ENCODE measurements around the gene NPM1. TPM values are rescaled to one million over a fixed set of nuclear protein-coding genes. Genes with fewer than 3 reads are reported as not detected.
"Not testable (repeated sequence)": the region's sequence is repeated elsewhere in the genome, so short reads cannot be mapped to it uniquely, and the experiment has no call there.

NPM1 gene, protein sequence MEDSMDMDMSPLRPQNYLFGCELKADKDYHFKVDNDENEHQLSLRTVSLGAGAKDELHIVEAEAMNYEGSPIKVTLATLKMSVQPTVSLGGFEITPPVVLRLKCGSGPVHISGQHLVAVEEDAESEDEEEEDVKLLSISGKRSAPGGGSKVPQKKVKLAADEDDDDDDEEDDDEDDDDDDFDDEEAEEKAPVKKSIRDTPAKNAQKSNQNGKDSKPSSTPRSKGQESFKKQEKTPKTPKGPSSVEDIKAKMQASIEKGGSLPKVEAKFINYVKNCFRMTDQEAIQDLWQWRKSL
- 1,478 and 1,511 TPM in 2 replicates for total RNA-seq

DNA sequence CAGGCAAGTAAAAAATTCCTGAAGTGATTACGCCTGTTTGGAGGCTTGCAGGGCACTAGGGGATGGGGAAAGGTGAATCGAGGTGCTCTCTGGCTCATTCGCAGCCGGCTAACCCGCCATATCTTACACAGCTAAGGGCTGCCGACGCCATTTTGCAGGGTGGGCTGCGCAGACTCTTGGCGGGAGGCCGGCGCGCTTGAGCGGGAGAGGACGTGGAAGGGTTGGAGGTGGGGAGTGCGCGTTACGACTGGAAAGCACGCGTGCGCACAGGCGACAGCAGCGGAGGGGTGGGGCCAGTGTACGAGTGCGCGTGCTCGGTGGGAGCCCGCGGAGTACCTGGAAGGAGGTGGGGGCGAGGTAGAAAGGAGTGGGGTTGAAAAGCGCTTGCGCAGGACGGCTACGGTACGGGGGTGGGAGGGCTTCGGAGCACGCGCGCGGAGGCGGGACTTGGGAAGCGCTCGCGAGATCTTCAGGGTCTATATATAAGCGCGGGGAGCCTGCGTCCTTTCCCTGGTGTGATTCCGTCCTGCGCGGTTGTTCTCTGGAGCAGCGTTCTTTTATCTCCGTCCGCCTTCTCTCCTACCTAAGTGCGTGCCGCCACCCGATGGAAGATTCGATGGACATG is at the start of gene NPM1:
NPM1 (plus strand) TSS at position 505 of the 625 bp plus-strand sequence; CDS start at position 605, 100 bp downstream.
- intact Hi-C loops (cut with micrococcal nuclease) = loop anchor here (1.0 to 10.0 kb wide), 9 partner anchors 619 to 1940 kb away; partner anchors contain the start of genes BNIP1, CREBRF, DUSP1 and FBXW11

DNA sequence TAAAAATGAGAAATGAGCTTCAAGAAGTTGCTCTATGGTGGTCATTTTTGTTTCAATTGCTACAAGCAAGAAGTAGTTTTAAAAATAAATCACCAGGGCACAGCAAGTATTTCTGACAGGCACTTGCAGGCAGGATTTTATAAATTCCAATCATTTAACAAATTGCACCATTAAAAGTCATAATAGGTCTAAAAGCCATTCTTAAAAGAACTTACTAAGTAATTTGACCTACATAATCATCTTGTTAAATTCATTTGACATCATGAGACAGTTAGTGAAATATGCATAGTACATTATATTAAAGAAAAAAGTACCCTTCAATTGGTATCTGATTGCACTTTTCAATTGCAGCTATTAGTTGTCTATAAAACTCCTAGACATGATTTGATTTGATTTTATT is 47.6 kb upstream of the NPM1 start:
- intact Hi-C loops (cut with micrococcal nuclease) = loop anchor here (5.0 kb wide), 1 partner anchor 598 kb away; no protein-coding TSS in a partner anchor

DNA sequence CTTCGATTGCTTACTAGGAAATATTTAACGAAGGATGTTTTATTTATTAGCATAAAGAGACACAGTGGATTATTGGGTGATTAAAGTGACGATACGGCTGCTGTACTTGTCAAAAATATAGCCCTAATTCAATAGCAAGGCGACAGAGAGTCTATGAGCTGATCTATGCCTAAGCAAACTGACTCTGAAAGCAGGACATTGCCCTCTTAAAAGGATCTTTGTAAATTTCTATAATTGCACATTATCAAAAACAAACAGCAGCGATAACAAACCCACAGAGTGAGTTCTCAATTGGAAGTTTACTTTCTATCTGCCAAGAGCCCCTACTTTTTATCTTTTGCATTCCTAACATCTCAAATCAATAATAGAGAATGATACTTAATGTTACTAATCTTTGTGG is 47.2 kb upstream of the NPM1 start:
- intact Hi-C loops (cut with micrococcal nuclease) = loop anchor here (5.0 kb wide), 1 partner anchor 598 kb away; no protein-coding TSS in a partner anchor

DNA sequence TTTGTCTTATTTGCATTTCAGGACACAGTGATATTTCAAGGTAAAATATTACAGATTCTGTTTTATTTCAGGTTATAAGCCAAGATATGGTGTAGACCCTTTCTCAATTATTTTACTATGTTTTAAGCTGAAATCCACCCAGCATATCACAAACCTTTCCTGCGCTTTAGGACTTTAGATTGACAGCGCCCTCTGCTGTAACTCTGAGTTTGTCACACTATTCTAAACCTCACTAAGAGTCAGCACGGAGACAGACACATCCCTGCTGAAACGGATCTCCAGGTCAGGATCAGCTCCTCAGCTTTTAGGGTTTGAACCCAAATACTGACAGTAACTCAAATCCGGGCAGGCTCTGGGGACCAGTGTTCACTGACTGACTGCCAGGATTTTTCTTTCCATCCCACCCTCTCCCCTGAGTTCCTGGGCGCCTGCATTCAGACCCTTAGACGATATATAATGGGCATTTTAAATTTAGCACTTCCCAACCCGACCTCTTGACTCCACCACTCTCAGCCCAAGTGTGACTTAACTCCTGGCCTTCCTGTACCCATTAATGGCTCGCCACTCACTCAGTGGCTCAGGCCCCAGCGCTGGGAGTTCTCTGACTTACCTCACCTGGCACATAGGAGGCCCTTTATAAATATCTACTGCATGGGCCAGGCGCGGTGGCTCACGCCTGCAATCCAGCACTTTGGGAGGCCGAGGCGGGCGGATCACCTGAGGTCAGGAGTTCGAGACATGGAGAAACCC is 45.1 kb upstream of the NPM1 start:
- intact Hi-C loops (cut with micrococcal nuclease) = loop anchor here (1.0 to 5.0 kb wide), 2 partner anchors 135 to 600 kb away; no protein-coding TSS in a partner anchor

DNA sequence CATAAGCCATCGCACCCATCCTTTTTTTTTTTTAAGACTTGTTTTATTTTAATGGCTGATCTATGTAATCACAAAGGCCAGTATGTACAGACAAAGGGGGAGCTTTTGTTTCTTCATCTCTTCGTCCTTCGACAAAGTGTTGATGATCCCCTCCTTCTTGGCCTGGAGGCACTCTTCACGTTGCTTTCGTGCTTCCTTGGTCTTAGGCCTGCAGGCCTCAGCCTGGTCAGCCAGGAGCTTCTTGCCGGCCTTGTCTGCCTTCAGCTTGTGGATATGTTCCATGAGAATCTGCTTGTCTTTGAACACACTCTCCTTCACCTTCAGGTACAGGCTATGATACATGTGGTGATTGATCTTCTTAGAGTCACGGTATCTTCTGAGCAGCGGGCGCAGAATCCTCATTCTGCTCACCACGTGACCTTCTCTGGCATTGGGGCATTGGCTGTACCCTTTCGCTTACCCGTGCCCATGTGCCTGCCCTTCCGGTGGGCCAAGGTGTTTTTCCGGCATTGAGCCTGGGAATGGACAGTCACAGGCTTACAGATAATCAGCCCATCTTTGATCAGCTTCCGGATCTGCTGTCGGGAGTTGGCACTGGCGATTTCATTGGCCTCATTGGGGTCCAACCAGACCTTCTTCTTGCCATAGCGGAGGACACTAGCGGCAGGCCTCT is 42.6 kb upstream of the NPM1 start:
- intact Hi-C loops (cut with micrococcal nuclease) = loop anchor here (5.0 kb wide), 1 partner anchor 603 kb away; no protein-coding TSS in a partner anchor

DNA sequence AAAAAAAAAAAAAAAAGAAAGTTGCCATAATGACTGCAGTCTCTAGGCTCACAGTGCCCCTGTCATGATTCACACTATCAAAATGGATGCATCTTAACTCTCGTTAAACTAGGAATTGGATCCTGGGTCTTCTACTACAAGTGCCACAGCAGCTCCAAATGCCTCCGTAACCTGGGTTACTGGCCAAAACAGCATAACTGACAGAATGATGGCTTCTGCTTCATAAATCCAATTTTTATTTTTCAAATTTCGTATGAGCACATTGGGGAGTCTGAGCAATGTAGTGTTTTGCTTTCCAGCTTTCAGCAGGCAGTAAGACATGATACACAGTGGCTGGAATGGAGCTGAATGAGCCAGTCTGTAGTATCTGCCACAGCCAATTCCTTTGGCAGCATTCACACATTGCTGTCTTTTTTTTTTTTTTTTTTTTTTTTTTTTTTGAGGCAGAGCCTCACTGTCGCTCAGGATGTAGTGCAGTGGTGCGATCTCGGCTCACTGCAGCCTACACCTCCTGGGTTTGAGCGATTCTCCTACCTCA is 36.0 kb upstream of the NPM1 start:
- intact Hi-C loops (cut with micrococcal nuclease) = no loop called here

DNA sequence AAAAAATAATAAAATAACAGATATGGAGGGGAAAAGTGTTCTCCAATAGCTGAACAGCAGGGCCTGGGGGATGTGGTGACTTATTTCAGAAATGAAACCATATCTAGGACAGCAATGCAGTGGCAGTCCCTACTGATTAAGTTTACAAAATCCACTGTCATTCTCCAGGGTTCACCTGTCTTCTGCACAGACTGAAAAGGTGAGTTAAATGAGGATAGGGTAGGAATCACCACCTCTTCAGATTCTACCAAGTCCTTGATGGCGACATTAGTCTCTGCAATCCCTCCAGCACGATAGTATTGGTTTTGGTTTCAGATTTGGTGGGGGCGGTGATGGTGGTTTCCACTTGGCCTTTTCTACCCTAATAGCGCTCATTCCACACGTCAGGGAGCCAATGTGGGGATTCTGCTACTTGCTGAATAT is 32.3 kb upstream of the NPM1 start:
- intact Hi-C loops (cut with micrococcal nuclease) = no loop called here

DNA sequence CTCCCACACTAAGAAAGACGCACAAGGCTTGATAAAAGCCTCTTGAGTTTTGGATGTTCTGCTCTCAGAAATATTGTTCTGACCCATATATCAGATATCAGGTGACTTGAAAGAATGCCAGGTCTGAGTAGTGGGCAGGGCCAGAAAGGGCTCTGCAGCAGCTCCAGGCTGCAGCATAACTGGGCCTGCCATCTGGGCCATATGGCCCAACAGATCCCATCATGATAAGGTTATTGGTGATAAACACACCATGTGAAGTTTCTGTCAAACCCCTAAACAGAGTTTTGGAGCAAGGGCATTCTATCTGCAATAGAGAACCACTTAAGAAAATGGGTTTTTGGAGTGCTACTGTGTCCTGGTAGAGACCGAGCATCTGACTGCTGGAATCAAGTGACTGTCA is 29.8 kb upstream of the NPM1 start:
- intact Hi-C loops (cut with micrococcal nuclease) = no loop called here

DNA sequence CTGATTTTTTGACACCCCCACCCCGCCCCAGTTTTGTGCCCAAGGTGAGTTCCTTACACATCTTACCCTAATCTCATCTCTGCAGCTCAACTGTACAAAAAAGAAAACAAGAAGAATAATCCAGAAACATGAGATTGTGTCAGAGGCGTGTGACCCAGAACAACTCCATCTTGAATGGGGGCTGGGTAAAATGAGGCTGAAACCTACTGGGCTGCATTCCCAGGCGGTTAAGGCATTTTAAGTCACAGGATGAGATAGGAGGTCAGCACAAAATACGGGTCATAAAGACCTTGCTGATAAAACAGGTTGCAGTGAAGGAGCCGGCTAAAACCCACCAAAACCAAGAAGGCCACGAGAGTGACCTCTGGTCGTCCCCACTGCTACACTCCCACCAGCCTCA is 26.5 kb upstream of the NPM1 start:
- intact Hi-C loops (cut with micrococcal nuclease) = not testable (repeated sequence)

DNA sequence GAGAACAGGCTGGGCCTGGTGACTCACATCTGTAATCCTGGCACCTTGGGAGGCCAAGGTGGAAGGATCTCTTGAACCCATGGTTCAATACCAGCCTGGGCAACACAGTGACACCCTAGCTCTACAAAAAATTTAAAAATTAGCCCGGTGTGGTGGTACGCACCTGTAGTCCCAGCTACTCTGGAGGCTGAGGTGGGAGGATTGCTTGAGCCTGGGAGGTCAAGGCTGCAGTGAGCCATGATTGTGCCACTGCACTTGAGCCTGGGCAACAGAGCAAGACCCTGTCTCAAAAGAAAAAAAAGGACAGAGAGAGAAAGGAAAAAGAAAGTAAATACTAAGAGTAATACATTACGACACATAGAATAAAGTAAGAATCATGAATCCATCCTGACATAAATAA is 24.4 kb upstream of the NPM1 start:
- intact Hi-C loops (cut with micrococcal nuclease) = not testable (repeated sequence)

DNA sequence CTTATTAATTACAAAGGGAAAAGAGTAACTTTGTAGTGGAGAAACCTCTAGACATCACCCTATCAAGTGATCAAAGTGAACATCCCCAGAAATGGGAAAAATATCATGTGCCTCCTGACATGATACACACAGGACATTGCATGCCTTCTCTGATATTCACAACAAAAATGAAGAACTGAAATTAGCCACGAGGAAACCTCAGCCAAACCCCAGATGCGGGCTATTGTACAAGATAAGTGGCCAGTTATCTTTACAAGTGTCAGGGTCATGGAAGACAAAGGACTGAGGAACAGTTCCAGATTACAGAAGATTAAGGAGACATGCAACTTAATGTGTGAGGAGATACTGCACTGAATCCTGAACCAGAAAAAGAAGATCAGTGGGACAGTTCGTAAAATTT is 23.8 kb upstream of the NPM1 start:
- intact Hi-C loops (cut with micrococcal nuclease) = no loop called here

DNA sequence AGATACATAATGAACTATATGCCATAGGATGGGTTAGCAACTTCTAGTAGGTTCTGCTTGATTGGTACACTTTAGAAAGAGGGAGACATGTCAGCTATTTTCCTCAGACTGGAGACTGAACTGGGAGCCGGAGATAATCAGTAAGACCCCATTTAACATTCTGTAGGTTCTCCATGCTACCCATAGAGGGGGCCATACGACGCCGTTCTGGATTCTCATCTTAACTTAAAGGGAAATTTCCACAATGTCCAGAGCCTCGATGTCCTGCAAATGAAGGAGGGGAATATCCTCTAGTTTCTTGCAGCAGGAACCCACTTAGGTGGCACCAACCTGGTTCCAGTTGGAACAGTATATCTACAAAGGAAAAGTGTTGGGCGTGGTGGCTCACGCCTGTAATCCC is 22.3 kb upstream of the NPM1 start:
- intact Hi-C loops (cut with micrococcal nuclease) = no loop called here

DNA sequence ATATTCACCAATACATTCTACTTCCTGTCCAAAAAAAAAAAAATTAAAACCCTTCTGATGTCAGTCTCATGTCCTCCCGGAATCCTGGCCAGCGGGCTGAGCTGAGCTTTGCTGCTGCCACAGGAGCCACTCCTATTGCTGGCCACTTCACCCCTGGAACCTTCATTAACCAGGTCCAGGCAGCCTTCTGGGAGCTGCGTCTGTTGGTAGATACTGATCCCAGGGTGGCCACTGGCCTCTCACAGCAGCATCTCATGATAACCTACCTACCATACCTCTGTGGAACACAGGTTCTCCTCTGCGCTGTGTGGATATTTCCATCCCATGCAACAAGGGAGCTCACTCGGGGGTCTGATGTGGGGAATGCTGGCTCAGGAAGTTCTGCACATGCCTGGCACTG is 21.0 kb upstream of the NPM1 start:
- intact Hi-C loops (cut with micrococcal nuclease) = no loop called here

DNA sequence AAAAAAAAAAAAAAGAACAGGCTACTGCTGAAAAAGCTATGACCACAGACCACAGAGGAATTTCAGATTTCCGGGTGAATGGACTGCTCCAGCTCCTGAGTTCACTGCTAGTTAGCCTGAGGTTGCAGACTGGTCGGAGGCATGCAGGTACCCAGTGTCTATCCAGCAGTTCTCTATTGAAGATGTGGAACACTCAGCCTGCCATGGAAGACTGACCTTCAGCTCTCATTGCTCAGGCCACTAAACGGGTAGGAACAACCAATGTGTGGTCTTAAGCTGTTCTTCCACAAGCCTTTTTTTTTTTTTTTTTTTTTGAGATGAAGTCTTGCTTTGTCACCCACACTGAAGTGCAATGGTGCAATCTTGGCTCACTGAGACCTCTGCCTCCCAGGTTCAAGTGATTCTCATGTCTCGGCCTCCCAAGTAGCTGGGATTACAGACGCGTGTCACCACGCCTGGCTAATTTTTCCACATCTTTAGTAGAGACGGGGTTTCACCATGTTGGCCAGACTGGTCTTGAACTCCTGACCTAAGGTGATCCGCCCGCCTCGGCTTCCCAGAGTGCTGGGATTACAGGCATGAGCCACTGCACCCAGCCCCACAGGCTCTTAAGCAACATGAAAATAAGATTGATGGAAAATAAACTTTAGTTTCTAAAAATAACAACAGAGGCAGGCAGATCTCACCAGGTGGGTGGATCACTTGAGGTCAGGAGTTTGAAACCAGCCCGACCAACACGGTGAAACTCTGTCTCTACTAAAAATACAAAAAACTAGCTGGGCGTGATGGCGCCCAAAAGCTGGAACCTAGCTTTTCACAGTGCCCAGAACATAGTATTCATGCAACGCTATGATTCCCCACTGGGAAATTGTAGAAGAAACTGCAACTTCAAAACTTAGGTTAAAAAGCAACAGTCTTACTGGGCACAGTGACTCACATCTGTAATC is 20.0 kb upstream of the NPM1 start:
- intact Hi-C loops (cut with micrococcal nuclease) = no loop called here

DNA sequence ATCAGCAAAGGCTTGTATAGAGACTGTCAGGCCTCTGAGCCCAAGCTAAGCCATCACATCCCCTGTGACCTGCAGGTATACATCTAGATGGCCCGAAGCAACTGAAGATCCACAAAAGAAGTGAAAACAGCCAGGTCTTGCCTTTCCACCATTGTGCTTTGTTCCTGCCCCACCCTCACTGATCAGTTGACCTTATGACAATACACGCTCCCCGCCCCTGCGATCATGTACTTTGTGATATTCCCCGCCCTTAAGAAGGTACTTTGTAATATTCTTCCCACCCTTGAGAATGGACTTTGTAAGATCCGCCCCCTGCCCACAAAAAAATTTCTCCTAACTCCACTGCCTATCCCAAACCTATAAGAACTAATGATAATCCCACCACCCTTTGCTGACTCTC is 18.6 kb upstream of the NPM1 start:
- intact Hi-C loops (cut with micrococcal nuclease) = no loop called here

DNA sequence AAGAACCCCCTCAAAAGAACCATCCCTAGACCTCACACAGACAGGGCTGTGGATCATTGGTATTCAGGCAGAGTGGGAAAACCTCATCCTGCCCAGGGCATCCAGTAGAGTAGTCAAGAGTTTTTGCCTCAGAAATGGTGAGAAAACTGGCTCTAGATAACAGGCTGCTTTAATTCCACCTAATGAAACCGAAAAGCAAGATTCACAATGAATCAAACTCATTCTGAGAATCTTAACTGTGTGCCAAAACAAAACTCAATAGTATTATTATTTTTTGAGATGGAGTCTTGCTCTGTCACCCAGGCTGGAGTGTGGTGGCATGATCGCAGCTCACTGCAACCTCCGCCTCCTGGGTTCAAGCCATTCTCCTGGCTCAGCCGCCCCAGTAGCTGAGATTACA is 17.8 kb upstream of the NPM1 start:
- intact Hi-C loops (cut with micrococcal nuclease) = no loop called here

DNA sequence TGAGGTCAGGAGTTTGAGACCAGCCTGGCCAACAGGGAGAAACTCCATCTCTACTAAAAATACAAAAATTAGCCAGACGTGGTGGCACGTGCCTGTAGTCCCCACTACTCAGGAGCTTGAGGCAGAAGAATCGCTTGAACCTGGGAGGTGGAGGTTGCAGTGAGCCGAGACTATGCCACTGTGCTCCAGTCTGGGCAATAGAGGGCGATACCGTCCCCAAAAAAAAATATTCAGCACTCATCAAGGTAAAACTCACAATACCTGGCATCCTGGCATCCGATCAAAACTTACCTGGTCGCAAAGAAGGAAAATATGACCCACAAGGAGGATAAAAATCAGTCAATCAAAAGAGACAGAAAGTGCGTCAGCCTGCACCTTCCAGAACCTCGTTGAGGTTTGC is 16.8 kb upstream of the NPM1 start:
- intact Hi-C loops (cut with micrococcal nuclease) = not testable (repeated sequence)

DNA sequence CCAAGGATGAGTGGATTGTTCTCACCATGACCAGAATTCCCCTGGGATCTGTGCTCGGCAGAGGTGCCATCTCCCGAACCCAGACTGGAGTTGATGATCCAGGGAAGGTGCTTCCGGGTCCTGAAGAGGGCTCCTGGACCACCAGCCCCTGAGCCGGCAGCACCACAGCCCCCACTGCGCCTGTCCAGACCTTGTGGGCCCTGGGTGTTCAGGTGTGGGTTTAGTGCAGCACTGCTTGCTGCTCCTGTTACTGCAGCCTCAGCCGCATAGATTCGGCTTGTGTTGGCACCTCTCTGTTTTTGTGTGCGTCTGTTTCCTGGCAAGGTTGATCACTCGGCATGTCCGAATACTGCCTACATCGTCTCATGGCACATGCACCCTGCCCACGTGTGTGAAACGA is 16.3 kb upstream of the NPM1 start:
- intact Hi-C loops (cut with micrococcal nuclease) = no loop called here

DNA sequence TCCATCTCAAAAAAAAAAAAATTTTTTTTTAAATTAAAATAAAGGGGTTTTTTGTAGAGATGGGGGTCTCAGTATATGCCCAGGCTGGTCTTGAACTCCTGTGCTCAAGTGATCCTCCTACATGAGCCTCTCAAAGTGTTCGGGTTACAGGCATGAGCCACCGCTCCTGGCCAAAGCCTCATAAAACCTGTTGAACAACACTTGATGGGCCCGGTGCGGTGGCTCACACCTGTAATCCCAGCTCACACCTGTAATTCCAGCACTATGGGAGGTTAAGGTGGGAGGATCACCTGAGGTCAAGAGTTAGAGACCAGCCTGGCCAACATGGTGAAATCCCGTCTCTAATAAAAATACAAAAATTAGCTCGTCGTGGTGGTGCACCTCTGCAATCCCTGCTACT is 7.7 kb upstream of the NPM1 start:
- intact Hi-C loops (cut with micrococcal nuclease) = loop anchor here (10.0 kb wide), 1 partner anchor 735 kb away; no protein-coding TSS in a partner anchor

DNA sequence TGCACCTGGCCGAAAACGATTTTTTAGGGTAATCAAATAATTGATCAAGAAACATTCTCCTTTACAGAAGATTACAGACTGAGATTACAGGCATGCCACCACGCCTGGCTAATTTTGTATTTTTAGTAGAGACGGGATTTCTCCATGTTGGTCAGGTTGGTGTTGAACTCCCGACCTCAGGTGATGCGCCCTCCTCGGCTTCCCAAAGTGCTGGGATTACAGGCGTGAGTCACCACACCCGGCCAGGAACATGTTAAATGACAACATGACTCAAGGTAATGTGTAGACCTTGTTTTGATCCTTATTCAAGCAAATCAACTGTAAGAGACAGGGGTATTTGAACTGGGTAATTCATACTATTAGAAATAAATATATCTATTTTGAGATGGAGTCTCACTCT is 3.2 kb upstream of the NPM1 start:
- intact Hi-C loops (cut with micrococcal nuclease) = loop anchor here (10.0 kb wide), 1 partner anchor 730 kb away; no protein-coding TSS in a partner anchor

Data from T-helper 2 cell treated with Interferon-gamma antibody and Interleukin-4, amounts not matched to agents 100 ng/mL and 5 ng/mL, for 36 hours (primary cell).